Esophagus muscularis mucosa (tissue), 4 donors: Measurements from ENCODE around the gene DNAH12.

Experiments
- EP300 ChIP-seq: sonication (generic); formaldehyde crosslinking; IDR thresholded peaks from one replicate; pipeline ENCODE4 v1.6.1; 2017; ENCODE audit warnings: antibody characterized with exemption
- POLR2A ChIP-seq: fragments of 450-650 bp; IDR thresholded peaks from one replicate; pipeline ENCODE4 v1.6.1; 2017; ENCODE audit warnings: antibody characterized with exemption, moderate library complexity, mild to moderate bottlenecking, low read depth
- POLR2AphosphoS5 ChIP-seq, 2 donors: sonication (generic); formaldehyde crosslinking; IDR thresholded peaks; one replicate each; pipeline ENCODE4 v1.6.1; 2017; ENCODE audit warnings: antibody characterized with exemption in 2 of 2
- TF ChIP-seq, protein P1 (sequence below), 3 experiments: fragments of 200-600 bp in 2 of 3; fragments of 450-650 bp in 1 of 3; sonication (generic) in 2 of 3; IDR thresholded peaks; one replicate each; pipeline ENCODE4 v1.5.1; 2017 to 2019; ENCODE audit warnings: antibody characterized with exemption in 3 of 3, mild to moderate bottlenecking in 2 of 3, moderate library complexity in 1 of 3

DNA sequence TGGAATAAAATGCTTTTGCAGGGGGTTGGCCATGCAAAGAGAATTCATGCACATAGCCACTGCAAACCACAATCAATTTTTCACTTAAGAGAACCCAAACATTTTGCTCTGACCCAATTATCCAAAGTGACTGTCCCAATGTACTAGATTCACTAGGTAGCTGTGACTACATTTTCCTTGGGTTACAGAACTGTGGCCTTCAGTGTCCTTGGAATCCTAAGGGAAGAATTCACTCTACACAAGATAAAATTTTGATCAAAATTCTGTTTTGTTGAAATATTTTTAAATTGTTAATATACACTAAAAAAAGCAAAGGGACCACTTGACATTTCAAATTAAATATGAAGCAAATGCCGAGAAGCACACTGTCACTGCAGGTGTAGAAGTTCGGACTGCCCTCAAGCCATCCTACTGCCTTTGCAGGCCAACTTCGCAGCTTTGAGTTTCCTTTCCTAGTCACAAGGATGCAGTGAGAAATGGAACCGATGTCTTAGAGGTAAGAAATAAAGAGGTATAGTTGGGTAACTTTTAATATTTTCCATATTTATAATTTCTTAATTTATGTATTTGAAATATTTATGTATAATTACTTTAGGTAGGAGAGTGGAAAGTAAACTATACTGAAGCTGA lies 251.1 kb downstream of the DNAH12 start:
- TF ChIP-seq, protein P1, sequence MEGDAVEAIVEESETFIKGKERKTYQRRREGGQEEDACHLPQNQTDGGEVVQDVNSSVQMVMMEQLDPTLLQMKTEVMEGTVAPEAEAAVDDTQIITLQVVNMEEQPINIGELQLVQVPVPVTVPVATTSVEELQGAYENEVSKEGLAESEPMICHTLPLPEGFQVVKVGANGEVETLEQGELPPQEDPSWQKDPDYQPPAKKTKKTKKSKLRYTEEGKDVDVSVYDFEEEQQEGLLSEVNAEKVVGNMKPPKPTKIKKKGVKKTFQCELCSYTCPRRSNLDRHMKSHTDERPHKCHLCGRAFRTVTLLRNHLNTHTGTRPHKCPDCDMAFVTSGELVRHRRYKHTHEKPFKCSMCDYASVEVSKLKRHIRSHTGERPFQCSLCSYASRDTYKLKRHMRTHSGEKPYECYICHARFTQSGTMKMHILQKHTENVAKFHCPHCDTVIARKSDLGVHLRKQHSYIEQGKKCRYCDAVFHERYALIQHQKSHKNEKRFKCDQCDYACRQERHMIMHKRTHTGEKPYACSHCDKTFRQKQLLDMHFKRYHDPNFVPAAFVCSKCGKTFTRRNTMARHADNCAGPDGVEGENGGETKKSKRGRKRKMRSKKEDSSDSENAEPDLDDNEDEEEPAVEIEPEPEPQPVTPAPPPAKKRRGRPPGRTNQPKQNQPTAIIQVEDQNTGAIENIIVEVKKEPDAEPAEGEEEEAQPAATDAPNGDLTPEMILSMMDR (IDR thresholded peaks at IDR 0.05): no peak
- TF ChIP-seq POLR2AphosphoS5 (IDR thresholded peaks at IDR 0.05) (no peak), POLR2A (no peak), EP300 (no peak)
